Measurements from ENCODE around the gene PTK7.

Gene PTK7

GRCh38 chr6:43144879-43145278, 68.8 kb downstream of the PTK7 start:
- DNase-seq (ENCODE audit: low read depth, low spot score), result no peak

GRCh38 chr6:43146261-43146660, 70.1 kb downstream of the PTK7 start:
- DNase-seq (ENCODE audit: low read depth, low spot score), result no peak

- DNase-seq (ENCODE audit: low read depth, low spot score), result no peak
These were observed 70.9 kb downstream of the PTK7 start for GRCh38 chr6:43146709-43147688.

DNA sequence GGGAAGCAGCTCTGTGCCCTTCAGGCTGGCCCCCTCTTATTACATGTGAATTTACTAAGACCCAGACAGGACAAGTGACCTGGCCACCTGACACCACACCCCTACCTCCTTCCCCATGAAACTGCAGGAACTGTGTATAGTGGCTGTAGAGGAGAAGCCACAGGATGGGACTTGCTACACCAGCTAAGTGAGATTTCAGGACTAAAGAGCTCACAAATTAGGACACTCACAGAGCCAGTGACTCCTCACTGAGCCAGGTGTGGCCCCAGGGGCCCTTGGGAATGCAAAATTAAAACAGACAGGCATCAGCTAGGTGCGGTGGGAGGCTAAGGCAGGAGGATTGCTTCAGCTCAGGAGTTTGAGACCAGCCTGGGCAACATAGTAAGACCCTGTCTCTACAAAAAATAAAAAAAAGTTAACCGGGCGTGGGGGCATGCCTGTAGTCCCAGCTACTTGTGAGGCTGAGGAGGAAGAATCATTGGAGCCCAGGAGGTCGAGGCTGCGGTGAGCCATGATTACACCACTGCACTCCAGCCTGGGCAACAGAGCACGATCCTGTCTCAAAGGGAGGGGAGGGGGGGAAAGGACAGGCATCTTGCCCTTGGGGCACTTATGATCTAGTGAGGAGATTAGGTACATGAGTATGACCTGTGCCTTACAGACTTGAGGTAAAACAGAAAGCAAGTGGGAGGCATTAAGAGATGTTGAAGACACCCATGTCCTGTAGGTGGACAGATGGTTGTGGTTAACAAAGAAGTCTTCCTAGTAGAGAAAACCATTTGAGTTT, 71.8 kb downstream of the PTK7 start:
- no peak for DNase-seq (ENCODE audit: low read depth, low spot score)

GRCh38 chr6:43149265-43149664, 73.2 kb downstream of the PTK7 start:
- DNase-seq (ENCODE audit: low read depth, low spot score), result no peak

DNA sequence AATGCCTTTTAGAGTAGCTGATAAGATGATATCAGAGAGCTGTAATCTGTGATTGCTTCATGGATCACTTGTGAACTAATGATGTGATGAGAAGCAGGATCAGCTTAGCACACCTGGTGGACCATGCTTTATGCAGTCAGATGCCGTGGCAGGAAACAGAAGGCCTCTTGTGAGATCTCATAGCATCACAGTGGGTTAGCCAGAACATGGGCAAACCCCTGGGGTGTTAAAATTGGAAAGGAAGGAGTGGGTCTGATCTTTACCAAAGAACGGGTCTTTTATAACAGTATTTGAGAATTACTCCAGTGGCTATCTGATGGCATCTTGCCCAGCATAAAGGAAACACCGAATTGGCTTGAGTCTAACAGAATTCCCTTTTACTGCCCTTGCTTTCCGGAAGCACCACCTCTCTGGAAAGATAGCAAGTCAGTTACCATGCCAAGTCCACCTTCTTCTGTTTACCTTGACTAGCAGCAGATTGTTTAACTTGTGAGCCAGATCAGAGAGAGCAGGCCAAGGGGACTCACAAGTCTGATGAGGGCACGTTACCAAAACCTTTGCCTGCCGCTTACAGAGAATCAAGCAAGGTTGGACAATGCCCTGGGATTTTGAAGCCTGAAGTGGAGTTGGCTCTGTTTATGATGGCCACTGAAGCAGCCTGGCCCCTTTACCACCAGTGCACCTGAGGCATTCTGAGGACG, 74.1 kb downstream of the PTK7 start:
- no peak for DNase-seq (ENCODE audit: low read depth, low spot score)

DNA sequence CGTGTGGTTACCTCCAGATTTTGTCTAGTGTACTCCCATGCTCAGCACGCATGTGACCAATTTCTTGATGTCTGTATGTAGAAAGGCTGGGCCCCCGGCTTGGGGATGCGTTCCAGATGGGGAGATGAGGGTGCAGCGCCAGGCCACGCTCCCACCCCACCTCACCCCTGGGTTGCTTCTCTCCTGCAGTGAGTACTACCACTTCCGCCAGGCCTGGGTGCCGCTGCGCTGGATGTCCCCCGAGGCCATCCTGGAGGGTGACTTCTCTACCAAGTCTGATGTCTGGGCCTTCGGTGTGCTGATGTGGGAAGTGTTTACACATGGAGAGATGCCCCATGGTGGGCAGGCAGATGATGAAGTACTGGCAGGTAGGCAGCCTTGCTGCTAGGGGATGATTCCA, 83.5 kb downstream of the PTK7 start:
- no peak for DNase-seq (ENCODE audit: low read depth, low spot score)

- DNase-seq (ENCODE audit: low read depth, low spot score), result no peak
These were observed 87.8 kb downstream of the PTK7 start for GRCh38 chr6:43163899-43164298.

GRCh38 chr6:43170417-43170930, 94.4 kb downstream of the PTK7 start:
- peak; percentile 71 for DNase-seq (ENCODE audit: low read depth, low spot score)

GRCh38 chr6:43170931-43171706, 95.0 kb downstream of the PTK7 start, which contains the start of gene SRF:
SRF (plus strand) TSS chr6:43171269; CDS start chr6:43171657, 388 bp downstream.
- peak; percentile 98 for DNase-seq (ENCODE audit: low read depth, low spot score)

- no peak for DNase-seq (ENCODE audit: low read depth, low spot score)
These were observed 95.6 kb downstream of the PTK7 start for GRCh38 chr6:43171707-43172103.

DNA sequence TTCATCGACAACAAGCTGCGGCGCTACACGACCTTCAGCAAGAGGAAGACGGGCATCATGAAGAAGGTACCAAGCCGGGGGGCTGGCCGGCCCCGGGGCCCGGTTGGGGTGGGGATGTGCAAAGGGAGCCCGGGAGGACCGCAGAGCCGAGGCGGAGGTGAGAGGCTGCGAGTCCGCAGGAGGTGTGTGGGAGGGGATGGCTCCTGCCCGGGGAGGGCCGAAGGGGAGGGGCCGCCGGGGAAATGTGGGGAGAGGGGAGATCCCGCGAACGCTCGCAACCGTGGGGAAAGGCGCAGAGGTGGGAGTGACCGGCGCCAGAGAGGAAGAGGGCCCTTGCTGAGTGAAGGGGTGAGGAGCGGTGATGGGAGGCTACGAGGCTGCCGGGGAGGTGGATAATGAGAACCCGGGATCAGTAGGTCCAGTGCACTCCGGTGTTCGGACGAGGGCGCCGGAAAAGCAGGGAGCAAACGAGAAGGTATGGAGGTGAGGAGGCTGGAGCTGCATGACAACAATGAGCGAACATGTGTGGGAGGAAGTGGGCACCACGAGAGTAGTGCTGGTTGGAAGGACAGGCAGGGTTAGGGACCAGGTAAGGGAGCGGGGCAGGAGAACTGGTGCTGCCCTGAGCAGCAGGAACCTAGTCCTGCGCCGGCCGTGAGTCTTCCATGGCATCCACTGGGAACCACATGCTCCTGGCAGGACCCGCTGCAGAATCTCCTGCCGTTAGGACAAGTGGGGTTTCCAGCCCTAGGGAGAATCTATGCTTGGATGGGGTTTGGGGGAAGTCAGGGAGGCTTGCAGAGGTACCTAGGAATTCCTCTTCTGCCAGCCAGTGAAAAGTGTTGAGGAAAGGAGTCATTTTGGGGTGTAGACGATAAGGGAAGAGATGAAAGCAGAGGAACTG, 96.2 kb downstream of the PTK7 start:
- no peak for DNase-seq (ENCODE audit: low read depth, low spot score)

DNA sequence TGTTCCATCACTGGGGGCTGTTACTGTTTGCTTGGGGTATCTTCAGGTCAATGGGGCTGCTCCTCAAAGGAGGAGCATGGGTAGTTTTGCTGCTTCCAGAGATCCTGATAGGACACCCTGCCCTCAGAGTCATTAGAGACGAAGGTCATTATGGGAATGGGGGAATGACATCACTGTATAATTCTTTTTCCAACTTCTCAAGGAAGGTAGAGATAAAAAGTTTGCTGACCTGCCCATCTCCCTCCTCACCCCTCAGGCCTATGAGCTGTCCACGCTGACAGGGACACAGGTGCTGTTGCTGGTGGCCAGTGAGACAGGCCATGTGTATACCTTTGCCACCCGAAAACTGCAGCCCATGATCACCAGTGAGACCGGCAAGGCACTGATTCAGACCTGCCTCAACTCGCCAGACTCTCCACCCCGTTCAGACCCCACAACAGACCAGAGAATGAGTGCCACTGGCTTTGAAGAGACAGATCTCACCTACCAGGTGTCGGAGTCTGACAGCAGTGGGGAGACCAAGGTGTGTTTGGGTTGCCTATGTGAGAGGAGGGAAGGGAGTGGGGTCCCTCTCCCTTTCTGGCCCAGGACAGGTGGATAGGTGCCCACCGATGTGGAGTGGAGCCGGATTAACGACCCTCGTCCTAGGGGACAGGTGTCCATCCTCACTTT, 97.6 kb downstream of the PTK7 start:
- DNase-seq (ENCODE audit: low read depth, low spot score), result no peak

DNA sequence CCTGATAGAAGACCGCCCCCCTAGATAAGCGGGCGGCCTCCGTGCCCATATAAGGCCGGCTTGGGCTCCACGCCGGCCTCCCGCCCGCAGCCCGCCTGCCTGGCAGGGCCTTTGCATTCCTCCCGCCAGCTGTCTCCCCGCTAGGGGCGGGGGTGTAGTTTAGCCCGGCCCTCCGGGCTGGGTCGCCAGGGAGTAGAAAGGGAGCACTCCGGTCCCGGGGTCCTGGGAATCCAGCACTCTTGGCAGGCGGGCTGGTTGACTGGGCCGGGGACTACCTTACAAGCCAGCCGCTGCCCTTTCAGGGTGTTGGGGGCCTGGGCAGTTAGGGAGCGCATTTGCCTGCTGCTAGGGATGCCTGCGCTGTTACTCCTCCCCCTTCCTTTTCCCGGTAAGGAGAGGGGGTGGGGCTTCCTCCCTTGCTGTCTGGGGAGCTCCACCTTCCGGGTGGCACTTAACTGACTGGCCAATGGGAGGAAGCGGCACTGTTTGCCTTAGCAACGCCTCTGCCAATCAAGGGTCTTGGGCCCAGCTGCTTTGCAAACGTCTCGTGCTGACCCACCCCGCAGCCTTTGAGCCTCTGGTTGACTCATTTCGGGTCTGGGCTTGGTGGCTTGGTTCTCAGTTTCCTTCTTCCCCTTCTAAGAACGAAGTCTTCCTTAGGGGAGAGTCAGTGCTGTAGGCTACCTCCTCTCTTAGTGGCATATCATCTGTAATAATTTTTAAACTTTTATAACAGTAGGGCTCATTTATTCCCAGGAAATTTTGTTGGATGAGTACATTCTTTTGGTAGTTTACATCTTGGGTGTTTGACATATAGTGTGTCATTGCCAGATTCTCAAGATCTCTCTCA, 98.4 kb downstream of the PTK7 start:
- DNase-seq (ENCODE audit: low read depth, low spot score), result peak; percentile 95

GRCh38 chr6:43175676-43176422, 99.7 kb downstream of the PTK7 start:
- no peak for DNase-seq (ENCODE audit: low read depth, low spot score)

GRCh38 chr6:43176423-43176786, 100.3 kb downstream of the PTK7 start:
- no peak for DNase-seq (ENCODE audit: low read depth, low spot score)

DNA sequence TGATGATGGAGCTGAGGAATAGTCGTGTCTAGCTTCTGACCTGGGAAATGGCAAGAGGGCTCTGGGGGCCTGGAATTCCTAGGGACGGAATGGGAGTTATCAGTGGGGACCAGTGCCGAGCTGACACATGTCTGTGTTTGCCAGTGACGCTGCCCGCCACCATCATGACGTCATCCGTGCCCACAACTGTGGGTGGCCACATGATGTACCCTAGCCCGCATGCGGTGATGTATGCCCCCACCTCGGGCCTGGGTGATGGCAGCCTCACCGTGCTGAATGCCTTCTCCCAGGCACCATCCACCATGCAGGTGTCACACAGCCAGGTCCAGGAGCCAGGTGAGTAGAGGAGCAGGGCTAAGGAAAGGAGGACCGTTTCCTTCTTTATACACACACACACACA, 102.0 kb downstream of the PTK7 start:
- no peak for DNase-seq (ENCODE audit: low read depth, low spot score)

All from iPS DF 19.7 (cell line).